ENCODE data around the gene NKD1.

The NKD1 gene

GRCh38 chr16:50583211-50583610, 35.0 kb downstream of the NKD1 start:
- no peak for DNase-seq

DNA sequence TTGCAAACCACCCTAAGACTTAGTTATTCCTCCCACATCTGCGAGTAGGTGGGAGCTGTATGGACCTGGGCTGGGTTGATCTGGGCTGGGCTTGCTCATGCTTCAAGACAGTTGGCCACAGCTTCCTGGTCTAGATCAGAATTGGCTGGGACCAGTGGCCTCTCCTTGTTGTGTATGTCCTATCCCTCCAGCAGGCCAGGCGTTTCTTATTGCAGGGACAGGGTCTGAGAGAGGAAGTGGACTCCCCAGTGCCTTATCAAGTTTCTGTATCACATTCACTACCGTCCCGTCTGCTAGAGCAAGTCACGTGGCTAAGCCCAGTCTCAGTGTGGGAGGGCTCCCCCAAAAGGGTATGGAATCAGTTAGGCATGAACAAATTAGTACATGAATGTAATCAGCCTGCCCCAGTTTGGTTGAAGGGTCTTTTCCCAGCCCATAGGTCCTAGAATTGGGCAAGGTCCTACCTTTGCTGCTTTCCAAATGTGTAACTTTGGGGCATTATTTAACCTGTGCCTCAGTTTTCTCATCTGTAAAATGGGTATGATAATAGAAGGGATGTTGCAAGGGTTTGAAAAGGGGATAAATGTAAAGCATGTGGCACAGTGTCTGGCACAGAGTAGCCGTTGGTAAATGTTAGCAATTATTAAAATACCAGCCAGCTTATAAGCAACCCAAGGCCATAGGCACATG, 36.0 kb downstream of the NKD1 start:
- no peak for DNase-seq

DNA sequence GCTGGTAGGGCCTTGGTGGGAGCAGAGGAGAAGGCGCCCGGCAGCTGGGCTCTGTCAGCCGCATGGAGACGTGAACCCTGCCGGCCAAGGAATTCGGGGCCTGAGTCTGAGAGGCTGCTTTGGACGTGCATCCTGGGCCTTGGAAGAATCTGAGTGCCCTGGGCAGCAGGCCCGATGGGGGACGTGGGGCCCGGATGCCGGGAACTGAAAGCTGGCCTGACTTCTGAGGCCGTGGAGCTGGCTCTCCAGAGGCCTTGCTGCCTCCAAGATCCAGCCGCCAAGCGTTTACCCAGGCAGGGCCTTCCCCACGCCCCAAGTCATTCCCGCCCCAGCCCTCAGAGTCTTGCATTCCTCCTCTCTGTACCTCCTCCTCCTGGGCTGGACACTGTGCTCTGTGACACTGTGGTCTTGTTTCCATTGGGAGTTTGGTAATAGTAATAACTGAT, 37.2 kb downstream of the NKD1 start:
- DNase-seq = no peak

DNA sequence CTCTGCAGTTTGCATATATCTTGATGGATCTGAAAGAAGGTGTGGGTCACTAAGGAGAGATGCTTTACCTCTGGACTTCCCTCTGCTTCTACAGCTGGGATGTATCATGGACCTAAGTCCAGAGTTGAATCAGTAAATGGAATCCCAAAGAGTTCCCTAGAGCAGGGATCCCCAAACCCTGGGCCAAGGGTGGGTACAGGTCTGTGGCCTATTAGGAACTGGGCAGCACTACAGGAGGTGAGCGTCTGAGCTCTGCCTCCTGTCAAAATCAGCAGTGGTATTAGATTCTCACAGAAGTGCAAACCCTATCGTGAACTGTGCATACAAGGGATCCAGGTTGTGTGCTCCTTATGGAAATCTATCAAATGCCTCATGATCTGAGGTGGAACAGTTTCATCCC, 39.3 kb downstream of the NKD1 start:
- DNase-seq = no peak

DNA sequence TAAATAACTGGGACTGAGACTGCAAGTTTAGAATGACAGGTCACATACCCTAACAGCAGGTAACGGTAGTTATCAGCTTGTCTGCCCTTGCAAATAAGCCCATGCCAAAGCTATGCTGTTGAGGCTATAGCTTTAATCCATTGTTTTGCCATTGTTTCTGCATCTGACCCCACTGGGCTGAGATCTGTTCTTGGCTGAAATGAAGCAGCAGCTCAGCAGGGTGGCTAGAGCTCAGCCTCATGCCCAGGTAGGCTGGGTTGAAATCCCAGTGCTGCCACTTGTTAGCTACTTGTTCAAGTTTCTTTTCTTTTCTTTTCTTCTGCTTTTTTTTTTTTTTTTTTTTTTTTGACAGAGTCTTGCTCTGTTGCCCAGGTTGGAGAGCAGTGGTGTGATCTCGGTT, 40.1 kb downstream of the NKD1 start:
- no peak for DNase-seq

DNA sequence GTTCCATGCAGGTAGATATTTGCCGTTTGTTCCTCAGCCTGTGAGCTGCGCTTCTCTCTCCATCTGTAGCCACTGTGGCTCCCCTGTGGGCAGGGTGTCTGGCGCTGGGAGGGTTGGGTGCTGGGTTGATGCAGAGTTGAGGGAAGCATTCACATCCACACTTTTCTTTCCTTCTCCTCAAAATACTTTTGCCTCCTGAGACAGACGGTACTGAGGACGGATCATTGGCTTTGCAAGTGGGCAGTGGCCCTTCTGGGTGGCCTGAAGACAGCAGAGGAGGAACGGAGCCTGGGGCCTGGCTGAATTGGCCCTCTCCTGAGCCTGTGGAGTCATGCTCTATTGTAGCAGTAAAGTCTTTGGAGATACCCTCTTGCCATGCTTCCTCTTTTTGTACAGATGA, 43.0 kb downstream of the NKD1 start:
- DNase-seq = no peak

- DNase-seq = peak; percentile 86
Observed at GRCh38 chr16:50591800-50592771, 43.9 kb downstream of the NKD1 start.

DNA sequence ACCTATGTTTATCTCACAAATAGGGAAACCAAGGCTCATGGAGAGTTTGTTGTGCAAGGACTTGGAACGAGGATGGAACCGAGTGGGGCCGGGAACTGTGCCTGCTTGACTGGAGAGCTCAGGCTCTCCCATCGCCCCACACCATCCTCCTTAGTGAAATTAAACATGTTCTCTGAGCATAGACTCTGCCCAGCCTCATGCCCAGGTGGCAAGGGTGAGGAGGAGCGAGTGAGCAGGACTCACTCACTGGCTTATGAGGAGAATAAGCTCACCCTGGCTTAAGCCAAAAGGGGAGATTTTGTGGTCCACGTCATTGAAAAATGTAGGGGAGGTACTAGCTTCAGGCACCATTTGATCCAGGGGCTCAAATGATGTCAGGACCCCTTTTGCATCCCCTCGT, 44.8 kb downstream of the NKD1 start:
- no peak for DNase-seq

- DNase-seq = no peak
Observed at GRCh38 chr16:50593410-50594150, 45.4 kb downstream of the NKD1 start.

GRCh38 chr16:50594308-50595260, 46.4 kb downstream of the NKD1 start:
- no peak for DNase-seq

GRCh38 chr16:50595859-50596258, 47.7 kb downstream of the NKD1 start:
- DNase-seq = no peak

DNA sequence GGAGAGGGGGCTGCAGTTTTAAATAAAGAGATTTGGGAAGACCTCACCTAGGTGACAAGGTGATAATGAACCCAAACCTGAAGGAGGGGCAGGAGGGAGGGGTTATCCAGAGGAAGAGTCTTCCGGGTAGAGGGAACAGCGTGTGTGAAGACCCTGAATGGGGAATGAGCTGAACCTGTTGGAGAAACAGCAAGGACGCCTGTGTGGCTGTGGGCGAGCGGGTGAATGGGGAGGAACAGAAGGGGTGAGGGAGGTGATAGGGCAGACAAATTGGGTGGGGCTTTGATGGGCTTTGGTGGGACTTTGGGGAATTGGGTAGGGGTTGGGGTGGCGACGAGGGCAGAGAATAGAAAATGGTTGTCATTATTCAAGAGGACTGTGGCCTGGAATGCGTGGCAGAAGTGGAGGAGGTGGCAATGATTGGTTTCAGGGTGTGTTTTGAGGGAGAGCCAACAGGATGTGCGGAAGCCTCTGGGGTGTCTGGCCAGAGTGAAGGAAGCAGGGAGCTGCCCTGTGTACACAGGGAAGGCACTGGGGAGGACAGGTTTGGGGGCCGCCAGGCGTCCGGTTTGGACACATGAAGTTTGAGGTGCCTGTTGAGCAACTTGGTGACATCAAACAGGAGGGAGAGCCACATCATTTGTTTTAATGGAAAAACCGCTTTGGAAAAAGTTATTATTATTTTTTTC, 48.7 kb downstream of the NKD1 start:
- DNase-seq = no peak

DNA sequence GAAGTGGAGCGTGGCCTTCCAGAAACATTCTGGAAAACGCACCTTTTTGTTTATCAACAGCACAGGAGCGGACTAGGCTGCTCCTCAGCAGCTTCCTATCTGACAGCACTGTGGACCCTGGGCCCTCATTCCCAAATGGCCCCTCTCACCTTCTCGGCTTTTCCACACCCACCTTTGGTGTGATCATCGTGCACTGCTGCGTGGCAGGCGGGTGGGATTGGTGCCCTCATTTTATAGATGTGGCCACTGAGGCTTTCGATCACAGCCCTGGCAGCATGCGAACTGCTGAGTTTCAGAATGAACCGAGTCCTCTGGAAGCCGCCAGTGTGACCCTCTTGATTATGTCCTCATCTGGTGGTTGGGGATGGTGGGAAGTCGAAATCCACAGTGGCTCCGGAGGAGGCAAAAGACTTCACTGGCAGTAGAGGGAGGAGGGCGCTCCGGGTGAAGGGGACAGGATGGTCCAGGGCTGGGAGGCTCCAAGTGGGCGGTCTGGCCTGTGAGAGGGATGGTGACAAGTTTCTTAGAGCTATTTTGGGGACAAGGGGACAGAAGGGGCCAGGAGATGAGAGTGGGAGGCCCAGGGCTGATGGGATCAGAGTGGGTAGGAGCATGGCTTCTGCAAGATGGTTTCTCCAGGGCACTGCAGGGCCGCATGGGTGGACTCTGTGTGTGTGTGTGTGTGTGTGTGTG, 49.5 kb downstream of the NKD1 start:
- no peak for DNase-seq

DNA sequence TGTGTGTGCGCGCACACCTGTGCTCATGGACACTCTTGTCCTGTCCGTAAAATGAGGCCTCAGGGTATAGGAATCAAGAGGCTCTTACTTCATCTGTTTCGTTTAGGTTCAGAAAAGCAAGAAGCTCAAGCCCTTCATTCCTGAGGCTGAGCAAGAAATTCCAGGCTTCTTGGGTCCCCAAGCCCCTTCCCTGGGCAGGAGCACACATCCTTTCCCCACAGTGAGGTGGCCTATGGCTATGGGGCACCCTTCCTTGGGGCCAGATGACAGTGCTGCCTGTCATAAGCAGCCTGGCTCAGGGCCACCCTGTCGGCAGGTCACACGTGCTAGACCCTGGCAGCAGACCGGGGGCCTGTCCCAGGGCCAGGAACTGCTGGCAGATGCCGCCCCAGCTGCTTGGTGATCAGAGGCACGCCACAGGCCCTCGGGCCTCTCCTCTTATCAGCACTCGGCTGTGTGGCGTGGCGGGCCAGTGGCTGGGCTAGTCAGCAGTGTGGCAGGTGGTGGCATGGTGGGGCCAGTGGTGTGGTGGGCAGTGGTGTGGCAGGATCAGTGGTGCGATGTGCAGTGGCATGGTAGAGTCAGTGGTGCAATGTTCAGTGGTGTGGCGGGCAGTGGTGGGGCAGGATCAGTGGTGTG, 50.2 kb downstream of the NKD1 start:
- DNase-seq = no peak

- no peak for DNase-seq
Observed at GRCh38 chr16:50598936-50599361, 50.8 kb downstream of the NKD1 start.

DNA sequence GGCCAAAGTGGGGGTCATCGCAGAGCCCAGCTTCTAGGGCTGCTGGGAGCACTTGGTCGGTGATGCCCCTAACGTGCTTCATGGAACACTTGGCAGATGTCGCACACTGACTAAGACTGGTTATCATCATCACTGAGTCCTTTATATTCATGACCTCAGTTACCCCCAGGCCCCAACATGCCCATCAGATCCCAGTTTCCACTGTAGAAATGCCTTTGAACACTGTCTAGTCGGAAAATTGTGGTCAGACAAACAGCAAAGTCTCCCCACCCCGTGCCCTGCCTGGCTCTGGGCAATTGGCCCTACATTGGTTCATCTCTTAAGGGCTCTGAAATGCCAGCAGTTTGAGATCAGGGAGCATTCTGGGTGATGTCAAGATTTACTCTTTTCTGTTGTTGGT, 51.3 kb downstream of the NKD1 start:
- no peak for DNase-seq

- no peak for DNase-seq
Observed at GRCh38 chr16:50600582-50601283, 52.5 kb downstream of the NKD1 start.

DNA sequence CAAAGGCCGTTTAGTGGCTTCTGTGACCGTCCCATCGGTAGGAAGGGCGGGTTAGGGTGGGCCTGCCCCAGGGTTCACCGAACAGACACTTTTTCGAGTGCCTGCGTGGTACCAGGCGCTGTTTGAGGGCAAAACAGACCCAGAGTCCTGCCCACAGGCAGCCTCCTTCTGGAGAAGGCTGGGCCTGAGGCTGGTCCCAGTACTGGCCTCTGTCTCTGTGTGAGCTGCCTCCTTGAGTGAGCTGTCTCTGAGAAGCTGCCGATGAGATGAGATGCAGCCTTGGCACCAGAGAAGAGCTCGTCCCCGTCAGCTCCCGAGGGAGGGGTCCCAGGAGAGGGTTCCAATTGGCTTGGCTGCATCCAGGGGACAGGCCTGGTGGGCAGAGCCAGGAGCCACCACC, 53.1 kb downstream of the NKD1 start:
- DNase-seq = no peak

- no peak for DNase-seq
Observed at GRCh38 chr16:50602126-50602525, 53.9 kb downstream of the NKD1 start.
